Stimulated activated naive CD4-positive, alpha-beta T cell (primary cell): ENCODE measurements around the gene OR4K14.
"Not testable (repeated sequence)": the region's sequence is repeated elsewhere in the genome, so short reads cannot be mapped to it uniquely, and the experiment has no call there.

Source experiments
- DNase-seq, 6 experiments: peaks; one replicate each; lab custom pipeline; 2025; lab: John Stamatoyannopoulos, UW

OR4K14 gene, protein sequence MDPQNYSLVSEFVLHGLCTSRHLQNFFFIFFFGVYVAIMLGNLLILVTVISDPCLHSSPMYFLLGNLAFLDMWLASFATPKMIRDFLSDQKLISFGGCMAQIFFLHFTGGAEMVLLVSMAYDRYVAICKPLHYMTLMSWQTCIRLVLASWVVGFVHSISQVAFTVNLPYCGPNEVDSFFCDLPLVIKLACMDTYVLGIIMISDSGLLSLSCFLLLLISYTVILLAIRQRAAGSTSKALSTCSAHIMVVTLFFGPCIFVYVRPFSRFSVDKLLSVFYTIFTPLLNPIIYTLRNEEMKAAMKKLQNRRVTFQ

DNA sequence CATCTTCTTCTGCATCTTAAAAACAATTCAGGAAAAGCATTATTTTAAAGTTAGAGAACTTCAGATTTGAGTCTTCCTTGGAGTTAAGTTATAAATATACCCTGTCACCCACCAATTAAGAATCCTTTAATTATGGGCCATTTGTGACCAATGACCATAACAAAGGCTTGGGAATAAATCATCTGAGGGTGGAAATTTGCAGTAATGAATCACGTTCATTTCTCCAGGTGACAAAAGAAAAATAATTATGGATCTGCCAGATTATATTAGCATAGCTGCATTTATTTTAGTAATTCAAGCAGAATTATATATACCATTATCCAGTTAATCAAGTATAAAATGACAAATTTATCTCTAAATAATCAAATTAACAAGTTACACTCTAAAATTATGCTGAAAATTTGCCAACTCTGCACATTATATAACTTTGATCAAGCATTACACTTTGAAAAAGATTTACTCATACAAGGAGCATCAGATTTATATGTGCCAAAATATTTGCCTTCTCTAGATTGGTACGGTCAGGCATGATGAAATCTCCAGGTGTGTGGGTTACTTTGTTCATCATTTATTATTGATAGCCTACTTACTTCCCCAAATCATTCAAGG, at the start of gene OR4K14:
Gene OR4K14, minus strand, starts transcription at position 51 of the 609 bp plus-strand sequence. CDS start 4,114 bp downstream, outside the sequence.
- no peak for DNase-seq

DNA sequence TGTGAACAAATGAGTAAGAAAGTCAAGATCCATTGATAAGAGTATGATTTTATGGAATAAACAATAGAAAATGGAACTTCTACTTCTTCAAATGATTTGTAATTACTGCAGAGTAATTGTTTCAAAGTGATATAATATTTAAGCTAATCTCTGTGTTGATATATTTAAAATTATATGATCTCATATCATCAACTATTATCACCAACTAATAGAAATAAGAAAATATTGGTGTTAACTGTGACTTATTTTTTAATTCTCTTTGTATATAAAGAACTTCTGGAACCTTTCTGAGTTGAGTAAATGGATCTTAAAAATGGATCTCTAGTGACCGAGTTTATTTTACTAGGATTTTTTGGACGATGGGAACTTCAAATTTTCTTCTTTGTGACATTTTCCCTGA, 40.6 kb upstream of the OR4K14 start, which contains the start of gene OR4L1:
Gene OR4L1, plus strand, starts transcription at position 301 of the 400 bp plus-strand sequence. Its CDS starts 0 bp downstream, at position 301.
- DNase-seq, result no peak

DNA sequence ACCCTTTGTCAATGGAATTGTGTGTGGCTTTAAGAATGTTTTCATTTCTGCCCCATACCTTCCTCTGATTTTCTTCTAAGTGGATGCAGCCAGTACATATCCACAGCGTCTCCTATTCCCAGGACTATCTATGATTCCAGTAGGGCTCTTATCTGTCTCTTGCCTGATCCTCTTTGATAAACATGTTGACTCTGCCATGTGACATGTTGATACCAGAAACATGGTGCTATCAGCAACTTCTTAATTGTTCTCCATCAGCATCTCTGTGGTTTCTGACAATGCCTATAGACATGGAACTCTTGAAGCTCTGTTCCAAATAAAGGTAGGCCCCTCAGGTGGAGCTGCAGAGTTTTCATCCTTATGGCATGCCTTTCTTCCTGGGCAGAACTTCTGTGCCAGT, 29.1 kb upstream of the OR4K14 start:
- no peak for DNase-seq

DNA sequence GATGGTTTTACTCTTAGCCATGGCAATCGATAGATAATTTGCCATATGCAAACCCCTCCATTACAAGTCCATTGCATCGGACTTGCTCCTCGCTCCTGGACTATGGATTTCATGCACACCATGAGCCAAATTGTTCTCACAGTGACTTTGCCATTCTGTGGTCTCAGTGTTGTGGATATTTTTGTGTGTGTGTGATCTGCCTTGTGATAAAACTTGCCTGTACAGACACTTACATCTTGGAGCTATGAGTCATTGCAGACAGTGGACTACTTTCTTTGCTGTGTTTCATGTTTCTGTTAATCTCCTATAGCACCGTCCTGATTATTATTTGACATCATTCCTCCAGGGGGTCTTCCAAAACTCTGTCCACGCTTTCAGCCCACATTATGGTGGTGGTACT, 25.1 kb upstream of the OR4K14 start:
- DNase-seq, result no peak

DNA sequence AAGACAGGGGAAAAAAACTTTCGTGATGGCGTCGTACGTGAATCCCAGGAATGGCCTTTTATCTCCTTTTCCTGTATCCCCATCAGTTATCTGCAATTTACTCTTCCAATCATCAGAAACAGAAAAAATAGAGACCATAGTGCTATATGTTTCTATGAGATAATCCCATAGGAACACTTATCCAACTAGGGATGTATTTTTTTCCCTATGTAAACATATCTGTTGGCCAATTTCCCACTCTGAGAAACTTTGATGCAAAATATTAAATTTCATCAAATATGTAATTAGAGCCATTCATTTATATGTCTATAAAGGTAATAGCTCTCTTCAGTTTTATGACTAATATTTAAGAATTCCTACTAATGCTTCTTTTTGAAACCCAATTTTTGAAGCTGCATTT, 16.8 kb upstream of the OR4K14 start, which contains the start of gene OR4K13:
Gene OR4K13, minus strand, starts transcription at position 101 of the 400 bp plus-strand sequence. CDS start 1,280 bp downstream, outside the sequence.
- no peak for DNase-seq

DNA sequence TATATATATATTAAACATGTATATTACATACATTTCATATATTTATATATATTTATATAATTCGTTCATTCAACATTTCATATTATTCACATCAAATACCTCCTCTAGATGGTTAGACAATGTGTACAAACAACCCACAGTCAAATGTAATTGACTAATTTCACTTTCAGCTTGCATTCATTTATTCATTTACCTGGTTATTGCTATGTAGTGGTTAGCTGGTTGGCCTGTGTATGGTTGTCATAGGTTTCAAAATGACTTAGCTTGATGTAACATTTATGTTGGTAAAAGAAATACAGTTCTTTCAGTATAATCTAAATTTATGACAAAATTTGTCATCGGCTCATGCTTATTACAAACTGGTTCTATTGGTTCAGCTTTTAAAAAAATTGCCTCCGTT, 16.3 kb upstream of the OR4K14 start:
- DNase-seq, result no peak

DNA sequence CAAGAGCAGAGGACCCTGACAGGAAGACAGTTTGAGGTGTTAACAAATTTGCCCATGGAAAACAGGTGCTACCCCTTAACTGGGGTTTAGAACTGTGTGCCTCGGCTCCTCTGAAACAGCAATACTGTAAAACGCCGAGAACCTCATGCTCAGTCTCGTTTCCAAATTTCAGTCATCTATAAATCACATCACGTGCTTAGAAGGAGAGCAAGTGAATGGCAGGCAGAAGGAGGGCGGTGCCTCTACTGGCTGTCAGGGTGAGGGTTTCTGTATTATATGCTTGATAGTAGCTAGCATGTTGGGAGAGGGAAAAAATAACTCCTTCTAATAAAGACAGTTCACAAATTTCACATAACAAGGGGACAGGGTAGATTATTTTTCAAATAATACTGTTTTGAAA, 12.0 kb upstream of the OR4K14 start:
- no peak for DNase-seq

DNA sequence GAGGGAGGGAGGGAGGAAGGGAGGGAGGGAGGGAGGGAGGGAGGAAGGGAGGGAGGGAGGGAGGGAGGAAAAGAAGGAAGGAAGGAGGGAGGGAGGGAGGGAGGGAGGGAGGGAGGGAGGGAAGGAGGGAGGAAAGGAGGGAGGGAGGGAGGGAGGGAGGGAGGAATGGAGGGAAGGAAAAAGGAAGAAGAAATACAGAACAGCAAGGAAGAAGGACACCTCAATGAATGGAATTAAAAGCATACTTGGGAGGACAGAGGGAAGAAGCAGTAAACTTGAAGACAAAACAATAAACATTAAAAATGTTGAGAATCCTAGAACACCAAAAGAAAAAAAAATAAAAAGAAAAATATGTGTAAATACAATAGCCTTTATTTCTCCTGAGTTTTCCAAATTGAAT, 11.0 kb downstream of the OR4K14 start:
- no peak for DNase-seq

DNA sequence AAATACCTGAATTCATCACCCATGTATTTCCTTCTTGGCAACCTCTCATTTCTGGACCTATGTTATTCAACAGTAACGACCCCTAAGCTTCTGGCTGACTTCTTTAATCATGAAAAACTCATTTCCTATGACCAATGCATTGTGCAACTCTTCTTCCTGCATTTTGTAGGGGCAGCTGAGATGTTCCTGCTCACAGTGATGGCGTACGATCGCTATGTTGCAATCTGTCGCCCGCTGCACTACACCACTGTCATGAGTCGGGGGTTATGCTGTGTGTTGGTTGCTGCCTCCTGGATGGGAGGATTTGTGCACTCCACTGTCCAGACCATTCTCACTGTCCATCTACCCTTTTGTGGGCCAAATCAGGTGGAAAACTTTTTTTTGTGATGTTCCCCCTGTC, 16.8 kb downstream of the OR4K14 start:
- no peak for DNase-seq

DNA sequence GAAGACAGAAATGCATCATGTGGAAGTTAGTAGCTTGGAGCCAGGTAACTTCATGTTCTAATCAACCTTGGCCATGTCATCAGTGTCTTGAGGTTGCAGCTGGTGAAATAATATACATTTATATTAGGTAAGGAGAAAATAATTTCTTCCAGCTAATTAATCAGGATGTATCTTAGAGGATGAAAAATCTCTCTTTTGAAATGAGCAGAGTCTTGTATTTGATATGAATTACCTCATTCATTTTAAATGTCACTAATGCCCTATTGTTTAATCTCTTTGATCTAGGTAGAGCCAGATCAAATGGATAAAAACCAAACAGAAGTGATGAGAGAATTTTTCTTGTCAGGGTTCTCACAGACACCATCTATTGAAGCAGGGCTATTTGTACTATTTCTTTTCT, 17.2 kb downstream of the OR4K14 start, which contains the start of gene OR4Q2:
Gene OR4Q2, plus strand, starts transcription at position 301 of the 400 bp plus-strand sequence.
- DNase-seq, result no peak

DNA sequence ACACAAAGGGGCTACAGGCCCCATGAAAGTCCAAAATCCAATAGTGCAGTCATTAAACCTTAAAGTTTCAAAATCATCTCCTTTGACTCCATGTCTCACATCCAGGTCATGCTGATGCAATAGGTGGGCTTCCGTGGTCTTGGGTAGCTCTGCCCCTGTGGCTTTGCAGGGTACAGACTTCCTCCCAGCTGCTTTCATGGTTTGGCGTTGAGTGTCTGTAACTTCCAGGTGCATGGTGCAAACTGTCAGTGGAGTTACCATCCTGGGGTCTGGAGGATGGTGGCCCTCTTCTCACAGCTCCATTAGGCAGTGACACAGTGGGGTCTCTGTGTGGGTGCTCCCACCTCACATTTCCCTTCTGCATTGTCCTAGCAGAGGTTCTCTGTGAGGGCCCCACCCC, 25.7 kb downstream of the OR4K14 start:
- DNase-seq, result no peak

DNA sequence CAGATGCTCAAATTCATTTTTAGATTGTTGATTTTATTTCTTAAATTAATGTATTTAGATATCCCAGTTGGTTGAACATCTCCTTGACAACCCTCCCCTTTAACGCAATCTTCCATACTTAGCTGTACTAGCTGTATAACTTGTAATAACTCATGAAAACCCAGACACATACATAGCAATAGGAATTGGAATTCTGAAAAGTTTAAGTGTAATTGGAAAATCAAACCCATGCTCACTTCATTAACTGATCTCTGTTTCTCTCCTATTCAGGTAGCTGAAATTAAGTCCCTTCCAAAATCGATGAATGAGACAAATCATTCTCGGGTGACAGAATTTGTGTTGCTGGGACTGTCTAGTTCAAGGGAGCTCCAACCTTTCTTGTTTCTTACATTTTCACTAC, 43.8 kb downstream of the OR4K14 start, which contains the start of gene OR4K15:
Gene OR4K15, plus strand, starts transcription at position 301 of the 400 bp plus-strand sequence. Its CDS starts 0 bp downstream, at position 301.
- no peak for DNase-seq

DNA sequence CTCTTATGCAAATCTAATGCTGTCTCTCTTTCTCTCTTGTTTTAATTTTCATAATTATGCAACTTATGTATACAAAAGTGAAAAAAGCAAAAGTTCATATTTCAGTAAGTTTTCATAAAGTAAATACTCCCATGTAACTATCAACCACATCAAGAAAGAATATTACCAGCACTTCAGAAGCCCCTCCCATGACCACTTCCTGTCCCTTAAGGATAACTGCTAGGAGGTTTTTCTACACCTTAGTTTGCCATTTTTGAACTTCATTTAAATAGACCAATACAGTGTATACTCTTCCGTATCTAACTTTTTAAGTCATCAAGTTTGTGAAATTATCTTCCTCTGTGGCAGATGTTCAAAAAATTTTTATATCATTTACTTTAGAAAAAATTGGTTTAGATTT, 44.3 kb downstream of the OR4K14 start:
- peak in 4 of 6 experiments; percentile 4 to 75 (median 68) for DNase-seq

DNA sequence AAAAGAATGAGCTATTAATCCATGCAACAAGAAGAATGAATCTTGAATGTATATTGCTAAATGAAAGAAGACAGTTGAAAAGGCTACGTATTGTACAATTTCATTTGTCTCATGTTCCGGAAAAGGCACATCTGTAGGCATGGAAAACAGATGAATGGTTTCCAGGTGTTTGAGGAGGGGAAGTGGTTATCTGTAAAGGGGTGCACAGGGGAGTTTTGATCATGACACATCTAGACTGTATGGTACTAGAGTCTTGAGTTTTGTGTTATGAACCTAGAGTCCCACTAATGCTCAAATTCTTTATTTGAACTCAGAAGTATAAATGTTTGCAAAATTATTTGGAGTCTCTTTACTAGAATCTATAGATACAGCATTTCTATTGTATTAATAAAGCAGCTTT, 49.4 kb downstream of the OR4K14 start:
- DNase-seq, result not testable (repeated sequence)
